NCI-H345 treated with DMSO at 0.1 percent for 48 hours (cell line): Measurements from ENCODE around the gene SFTPB.

Experiments
- DNase-seq: peaks from one replicate; lab custom pipeline; 2025; ENCODE audit not compliant: unreplicated experiment; lab: John Stamatoyannopoulos, UW

SFTPB gene

DNA sequence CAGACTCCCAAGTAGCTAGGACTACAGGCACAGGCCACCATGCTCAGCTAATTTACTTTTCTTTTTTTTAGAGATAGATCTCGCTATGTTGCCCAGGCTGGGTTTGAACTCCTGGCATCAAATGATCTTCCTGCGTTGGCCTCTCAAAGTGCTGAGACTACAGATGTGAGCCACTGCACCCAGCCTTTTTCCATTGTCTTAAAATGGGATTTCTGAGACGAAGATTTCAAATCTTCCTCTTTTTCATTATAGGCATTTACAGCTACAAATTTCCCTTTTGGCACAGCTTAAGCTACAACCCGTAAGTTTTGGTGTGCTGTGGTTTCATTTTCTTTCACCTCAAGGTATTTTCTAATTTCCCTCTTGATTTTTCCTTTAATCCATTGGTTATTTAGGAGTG lies 34.8 kb upstream of the SFTPB start:
- no peak for DNase-seq

DNA sequence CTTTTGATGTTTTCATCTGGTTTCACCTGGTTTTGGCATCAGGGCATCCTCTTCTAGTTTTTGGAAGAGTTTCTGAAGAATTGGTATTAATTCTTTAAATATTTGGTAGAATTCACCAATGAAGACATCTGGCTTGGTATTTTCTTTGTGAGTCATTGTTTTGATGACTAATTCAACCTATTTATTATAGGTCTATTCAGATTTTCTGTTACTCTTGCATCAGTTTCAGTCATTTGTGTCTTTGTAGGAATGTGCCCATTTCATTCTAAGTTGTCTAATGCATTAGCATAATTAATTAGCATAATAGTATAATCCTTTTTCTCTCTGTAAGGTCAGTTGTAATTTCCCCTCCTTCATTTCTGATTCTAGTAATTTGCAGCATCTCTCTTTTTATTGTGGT lies 34.2 kb upstream of the SFTPB start:
- no peak for DNase-seq

DNA sequence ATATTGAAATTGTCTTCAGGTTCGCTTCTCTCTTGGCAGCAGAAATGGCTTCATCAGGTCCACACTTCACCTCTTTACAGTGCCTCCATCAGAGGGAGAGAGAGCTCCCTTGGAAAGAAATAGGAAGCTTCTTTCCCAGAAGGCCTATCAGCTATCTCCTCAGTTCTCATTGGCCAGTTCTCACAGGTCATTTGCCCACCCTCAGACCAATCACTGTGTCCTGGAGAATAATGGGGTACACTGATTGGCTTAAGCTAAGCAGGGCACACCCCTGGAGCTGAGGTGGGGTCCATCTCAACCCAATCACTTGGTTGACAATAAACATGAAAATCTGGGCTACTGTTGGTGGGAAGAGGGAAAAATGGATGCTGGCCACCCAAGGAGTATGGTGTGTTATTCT lies 31.3 kb upstream of the SFTPB start:
- DNase-seq = no peak

DNA sequence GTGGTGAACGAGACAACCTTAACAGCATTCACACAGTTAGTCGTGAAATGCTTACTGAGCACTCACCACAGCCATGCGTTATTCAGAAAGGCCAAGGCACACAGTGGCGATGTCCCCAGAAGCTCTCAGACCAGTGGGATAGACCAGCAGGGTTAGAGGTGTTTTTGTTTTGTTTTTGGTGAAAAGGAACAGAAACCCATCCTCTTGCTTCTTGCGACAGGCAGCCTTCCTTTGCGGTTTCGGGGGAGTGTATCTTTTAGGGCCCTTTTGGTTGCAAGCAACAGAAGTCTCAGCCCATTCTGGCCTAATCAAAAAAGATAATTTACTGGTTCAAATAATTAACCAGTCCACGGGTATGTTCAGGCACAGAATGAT lies 30.9 kb upstream of the SFTPB start:
- DNase-seq = no peak

DNA sequence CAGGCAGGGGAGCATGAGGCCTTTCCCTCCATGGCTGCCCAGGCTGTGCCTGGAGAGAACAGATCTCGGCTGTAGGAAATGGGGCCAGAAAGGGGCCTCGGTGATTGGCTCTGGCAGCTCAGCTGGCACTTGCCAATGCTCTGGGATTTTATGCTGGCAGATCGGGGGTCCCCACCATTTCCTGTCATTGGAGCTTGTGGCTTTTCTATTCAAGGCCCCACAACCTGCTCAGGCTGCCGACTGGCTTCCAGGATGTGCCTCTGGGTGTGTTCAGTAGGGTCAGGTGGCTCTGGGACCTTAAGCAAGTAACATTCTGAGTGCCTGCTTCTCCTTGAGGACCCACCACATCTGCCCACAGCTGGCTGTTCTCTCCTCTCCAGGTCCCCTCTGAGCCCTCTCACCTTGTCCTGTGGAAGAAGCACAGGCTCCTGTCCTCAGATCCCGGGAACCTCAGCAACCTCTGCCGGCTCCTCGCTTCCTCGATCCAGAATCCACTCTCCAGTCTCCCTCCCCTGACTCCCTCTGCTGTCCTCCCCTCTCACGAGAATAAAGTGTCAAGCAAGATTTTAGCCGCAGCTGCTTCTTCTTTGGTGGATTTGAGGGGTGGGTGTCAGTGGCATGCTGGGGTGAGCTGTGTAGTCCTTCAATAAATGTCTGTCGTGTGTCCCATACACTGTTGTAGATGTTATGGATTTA lies 30.3 kb upstream of the SFTPB start:
- no peak for DNase-seq

DNA sequence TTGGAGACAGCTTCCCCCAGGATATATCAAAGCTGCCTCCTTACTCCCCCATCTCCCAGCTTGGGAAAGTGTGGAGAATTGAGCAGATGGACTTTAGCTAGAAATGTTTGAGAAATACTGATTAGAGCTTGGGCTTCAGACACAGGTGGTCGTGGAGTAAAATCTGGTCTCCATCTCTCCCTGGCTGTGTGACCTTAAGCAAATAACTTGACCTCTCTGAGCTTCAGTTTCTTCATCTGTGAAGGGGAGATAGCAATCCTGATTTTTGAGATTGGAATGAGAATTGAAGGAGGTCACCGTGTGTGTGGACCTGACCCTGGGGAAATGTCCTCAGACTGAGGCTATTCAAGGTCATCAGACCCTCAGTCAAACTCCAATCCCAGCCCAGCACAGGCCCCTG lies 29.7 kb upstream of the SFTPB start:
- DNase-seq = no peak

DNA sequence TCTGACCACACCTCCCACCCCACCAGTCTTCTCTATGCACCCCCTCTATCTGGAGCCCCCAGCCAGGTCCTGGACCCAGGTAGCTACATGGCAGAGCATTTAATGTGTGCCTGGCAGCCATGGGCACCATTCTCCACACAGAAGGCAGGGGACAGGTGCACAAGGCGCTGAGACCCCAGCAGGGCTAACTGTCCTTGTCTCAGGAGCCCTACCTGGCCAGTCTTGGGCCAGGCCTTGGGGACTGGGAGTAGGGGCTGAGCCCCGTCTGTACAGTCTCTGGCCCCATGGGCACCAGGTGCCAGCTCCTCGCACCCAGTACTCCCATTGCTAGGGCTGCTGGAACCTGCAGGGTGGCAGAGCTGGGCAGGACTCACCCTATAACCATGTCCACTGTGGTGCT lies 29.1 kb upstream of the SFTPB start:
- DNase-seq = no peak

DNA sequence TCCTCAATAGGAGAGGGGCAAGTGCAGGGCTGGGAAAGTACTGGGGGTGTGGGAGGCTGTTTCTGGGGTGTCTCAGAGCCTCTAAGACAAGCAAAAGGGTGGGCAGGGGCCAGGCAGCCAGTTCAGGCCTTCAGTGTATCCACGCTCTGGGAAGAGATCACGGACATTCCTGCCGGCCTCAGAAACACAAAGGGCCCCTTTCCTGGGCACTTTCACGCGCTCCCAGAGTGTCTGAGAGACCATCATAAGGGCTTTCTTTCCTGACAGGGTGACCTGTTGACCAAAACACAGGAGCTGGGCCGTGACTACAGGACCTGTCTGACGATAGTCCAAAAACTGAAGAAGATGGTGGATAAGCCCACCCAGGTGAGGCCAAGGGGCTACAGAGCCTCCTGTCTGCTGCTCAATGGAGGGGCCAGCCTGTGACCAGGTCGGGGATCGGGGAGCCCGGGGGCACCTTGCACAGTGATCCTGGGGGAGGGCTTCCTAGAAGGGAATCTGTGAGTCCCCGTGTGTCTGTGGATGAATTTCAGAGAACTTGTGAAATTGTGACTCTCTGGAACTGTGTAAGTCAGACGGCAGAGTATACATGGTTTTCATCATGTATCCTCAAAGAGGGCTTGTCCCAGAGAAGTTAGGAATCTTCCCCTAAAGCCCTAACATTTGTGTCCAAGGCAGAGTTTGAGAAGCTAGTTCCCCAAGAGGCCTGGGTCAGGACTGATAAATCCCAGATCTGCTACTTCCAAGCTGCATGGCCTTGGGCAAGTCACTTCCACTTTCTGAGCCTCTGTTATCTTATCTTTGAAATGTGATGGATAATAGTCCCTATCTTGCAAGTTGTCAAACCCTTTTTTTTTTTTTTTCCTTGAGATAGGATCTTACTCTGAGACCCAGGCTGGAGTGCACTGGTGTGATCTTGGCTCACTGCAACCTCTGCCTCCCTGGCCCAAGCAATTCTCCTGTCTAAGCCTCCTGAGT lies 28.0 kb upstream of the SFTPB start:
- no peak for DNase-seq

DNA sequence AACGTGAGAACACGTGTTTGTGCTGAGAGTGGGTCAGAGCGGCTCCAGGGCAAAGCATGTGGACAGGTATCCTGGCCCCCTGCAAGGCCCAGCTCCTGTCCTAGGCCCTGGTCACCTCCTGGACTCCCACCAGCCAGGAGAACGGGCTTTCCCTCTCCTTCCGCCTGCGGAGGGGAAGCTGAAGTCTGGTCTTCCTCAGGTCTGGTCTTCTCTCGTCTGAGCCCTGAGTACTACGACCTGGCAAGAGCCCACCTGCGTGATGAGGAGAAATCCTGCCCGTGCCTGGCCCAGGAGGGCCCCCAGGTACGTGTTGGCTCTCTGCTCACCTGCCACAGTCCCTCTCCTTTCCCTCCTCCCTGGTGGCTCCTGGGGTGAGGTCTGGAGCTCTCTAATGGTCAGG lies 27.1 kb upstream of the SFTPB start:
- no peak for DNase-seq

DNA sequence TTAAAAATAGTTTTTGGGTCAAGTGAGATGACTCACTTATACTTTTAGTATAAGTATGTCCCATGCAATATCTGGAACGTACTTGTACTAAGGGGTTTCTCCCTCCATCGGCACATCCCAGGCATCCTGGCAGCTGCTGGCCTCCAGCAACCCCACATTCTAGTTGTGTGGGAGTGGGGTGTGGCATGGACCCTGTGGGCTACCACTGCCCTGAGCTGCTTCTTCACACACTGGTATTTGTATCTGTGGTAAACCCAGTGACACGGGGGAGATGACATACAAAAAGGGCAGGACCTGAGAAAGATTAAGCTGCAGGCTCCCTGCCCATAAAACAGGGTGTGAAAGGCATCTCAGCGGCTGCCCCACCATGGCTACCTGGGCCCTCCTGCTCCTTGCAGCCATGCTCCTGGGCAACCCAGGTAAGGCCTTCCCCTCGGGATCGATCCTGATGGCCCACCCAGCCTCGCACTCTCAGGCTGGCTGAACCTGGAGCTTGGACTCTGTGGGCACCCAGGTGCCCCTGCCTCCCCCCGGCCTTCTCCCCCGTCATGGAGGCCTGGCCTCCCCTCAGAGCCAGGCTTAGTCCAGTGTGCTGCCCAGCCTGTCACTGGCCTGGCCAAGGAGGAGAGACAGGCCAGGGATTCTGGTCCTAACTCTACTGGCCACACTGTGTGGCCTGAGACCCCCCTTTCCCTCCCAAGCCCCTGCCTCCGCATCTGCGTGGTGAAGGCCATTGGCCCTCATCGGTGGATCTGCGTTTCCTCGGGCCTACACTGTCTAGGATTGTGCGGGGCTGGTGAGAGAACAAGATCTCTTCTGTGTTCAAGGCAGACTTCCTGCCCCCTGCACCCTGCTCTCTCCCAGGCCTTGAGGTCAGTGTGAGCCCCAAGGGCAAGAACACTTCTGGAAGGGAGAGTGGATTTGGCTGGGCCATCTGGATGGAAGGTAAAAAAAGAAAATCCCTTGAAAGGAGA lies 26.3 kb upstream of the SFTPB start, which contains the start of gene GNLY:
TSS of gene GNLY (plus strand) at position 307 of the 974 bp plus-strand sequence. CDS start at position 368, 61 bp downstream.
- no peak for DNase-seq

DNA sequence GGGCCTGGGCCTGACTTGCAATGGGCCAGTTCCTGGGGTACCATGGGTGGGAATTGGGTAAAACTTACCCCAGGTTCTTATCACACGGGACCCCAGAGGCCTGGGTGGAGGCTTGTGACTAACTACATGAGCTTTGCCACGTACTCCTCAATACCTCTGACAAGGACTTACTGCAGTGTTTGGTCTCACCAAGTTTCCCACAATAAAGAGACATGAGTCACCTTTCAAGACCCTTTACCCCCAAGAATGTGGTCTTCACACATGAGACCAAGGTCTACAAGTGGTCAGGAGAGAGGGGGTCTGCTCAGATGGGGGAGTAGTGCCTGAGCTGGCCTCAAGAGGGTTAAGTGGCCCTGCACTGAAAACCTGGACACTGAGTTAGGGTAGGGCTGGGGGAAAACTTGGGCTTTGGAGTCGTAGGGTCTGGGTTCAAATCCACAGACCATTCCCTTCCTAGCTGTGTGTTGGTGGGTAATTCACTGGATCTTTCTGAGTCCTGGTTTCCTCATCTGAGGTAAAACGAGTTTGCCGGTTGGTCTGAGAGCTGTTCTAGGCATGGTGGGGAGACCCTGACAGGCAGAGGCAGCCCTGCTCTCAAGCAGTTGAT lies 24.1 kb upstream of the SFTPB start:
- no peak for DNase-seq

DNA sequence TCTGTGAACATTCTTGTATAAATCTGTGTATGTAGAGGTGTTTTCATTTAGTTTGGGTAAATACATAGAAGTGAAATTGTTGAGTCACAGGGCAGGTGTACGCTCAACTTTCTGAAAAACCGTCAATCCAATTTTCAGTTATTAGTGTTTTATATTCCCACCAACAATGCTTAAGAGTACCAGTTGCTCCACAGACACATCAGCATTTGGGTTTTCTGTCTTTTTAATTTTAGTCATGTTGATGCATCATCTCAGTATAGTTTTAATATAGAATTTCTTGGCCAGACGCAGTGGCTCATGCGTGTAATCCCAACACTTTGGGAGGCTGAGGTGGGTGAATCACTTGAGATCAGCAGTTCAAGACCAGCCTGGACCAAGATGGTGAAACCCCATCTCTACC lies 22.9 kb upstream of the SFTPB start:
- no peak for DNase-seq

DNA sequence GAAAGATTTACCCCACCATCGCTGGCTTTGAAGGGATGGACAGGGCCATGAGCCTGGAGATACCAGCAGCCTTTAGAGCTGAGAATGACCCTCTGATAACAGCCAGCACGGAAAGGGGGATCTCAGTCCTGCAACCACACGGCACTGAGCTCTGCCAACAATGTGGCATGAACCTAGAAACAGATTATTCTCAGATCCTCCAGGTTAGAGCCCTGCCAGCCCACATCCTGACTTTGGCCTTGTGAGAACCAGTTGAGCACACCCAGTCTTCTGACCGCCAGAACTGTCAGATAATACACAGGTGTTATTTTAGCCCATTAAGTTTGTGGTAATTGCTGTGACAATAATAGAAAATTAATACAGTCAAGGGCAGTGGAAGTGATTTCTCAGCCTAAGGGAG lies 16.8 kb upstream of the SFTPB start:
- DNase-seq = no peak

DNA sequence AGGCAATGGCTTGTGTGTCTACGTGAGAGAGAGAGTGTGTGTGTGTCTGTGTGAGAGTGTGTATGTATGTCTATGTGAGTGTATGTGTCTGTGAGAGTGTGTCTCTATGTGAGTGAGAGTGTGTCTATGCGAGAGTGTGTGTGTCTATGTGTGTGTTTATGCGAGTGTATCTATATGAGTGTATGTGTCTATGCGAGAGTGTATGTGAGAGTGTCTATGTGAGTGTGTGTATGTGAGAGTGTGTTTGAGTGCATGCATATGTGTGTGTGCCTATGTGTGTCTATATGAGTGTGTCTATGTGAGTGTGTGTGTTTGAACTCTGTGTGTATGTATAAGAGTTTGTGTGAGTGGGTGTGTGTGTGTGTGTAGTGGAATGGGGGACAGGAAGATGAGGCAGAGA lies 16.4 kb upstream of the SFTPB start:
- no peak for DNase-seq

DNA sequence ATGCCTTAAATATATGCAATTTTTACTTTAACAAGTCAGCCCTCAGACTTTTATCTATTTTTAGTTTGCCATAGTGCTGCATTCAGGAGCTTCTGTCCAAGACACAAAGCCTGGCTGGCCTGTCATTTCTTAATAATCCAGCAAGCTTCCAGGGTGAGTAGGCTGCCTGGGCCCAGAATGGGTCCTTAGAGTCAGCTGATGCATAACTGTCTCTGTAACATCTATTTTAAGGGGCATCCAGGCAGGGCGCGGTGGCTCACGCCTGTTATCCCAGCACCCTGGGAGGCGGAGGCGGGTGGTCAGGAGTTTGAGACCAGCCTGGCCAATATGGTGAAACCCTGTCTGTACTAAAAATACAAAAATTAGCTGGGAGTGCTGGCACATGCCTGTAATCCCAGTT lies 14.4 kb upstream of the SFTPB start:
- DNase-seq = no peak

DNA sequence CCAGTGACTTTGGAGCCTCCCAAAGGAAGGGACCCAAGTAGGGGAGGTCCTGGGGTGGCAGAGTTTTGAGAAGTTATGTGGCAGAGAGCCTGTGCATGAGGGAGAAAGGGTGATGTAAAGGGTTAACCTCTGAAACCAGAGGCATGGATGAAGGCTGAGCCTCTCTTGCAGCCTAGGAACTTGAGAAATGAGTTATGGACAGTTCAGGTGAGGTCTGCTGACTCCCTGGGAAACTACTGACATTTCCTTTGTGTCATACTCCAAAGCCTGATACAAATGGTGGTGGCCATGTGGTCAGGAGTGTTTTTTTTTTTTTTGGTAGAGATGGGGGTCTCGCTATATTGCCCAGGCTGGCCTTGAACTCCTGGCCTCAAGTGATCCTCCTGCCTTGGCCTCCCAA lies 13.8 kb upstream of the SFTPB start:
- no peak for DNase-seq

DNA sequence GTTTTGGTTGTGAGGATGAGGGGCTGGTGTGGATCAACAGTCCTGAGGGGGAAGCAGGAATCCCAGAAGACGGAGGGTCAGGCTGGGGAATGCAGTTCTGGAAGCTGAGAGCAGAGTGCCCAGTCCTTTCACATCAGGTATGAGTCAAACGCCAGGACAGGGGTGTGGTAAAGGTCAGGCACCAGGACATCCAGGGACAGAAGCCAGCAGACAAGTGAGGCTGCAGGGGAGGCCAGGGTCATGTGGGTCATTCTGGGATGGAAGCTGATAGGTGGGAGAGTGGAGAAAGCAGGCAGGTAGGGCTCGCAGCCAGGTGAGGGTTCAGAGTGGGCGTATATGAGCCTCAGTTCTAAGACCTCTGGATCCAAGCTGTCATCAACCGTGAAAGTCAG lies 13.4 kb upstream of the SFTPB start:
- DNase-seq = no peak

DNA sequence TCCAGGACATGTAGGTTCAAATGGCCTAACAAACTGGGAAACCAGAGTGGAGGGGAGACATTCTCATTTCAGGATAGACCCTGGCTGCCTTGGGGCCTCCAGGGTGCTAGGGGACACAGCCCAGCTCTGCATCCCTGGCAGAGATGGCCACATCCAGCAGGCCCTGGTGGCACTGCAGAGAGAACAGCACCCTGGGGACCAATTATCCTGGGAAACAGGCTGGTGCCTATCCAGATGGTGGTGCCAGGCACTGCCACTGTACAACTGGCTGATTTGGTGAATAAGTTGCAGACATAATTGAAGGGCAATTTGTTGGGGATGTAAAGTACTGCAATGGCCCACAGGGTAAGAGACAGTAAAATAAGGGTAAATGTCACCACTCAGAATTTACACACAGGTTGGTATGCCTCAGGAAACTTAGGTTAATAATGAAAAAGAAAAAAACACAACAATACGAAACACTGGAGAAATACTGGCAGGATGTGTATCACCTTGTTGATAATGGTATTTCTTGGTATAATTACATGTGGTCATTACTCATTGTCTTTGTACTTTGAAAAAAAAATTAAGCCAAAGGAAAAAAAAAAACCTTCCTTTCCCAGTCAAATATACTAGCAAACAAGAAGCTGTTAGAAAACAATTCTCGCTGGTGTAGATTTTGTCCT lies 12.8 kb upstream of the SFTPB start:
- DNase-seq = no peak

DNA sequence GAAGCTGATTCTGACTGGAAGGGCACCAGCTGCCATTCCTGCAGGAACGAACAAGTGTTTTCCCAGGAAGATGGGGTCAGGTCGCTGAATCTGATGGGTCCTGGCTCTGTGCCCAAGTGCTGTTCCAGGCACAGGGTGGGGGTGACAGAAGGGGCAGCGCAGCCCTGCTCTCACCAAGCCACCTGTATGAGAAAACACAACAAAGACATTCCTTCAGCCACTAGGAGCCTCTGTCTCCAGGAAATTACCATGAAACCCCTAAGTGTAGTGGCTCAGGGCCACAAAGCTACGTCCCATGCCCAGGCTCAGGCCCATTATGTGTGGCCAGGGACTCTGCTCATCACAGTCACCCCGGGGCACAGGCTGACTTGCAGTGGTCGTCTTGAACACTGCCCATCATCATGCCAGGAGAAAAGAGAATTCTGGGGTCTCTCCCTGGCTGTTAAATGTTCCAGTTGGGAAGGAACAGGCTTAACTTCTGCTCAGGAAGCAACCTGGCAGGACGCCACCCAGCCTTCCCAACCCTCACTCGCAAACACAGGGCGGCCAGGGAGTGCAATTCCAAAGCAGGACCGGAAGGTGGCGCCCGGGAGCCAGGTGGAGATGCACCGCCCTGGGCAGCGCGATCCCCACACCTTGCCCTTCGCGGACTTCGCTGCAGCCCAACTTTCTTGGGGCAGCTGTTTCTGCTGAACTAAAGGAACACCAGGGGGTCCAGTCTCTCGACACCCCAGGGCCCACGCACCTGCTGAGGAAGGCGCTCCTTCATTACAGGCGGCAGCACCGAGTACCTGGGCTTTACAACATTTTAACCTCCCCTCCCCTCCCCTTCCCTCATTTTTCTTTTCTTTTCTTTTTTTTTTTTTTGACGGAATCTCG lies 11.0 kb upstream of the SFTPB start:
- DNase-seq = peak; percentile 27
